GM23338 (cell line): ENCODE data around the gene UNC45A. TPM values are rescaled to one million over a fixed set of nuclear protein-coding genes. Genes with fewer than 3 reads are reported as not detected.

Source experiments
- ATAC-seq: fragments of 200-7000 bp; cut with Tn5 transposase; 3 replicates; pipeline ENCODE4 v1.9.1; 2020
- DNase-seq: peaks from one replicate; pipeline ENCODE4 v3.0.0-alpha.2; 2015; ENCODE audit warnings: low spot score
- H2AFZ ChIP-seq: fragments of 200-600 bp; sonication (generic); 2 replicates; pipeline ENCODE4 v1.8.0; 2016; ENCODE audit warnings: antibody characterized with exemption, mild to moderate bottlenecking, moderate library complexity
- H3F3A ChIP-seq: fragments of 200-600 bp; sonication (generic); replicated peaks from 2 replicates; pipeline ENCODE4 v1.8.0; 2017; ENCODE audit warnings: antibody characterized with exemption, mixed run types, low read depth
- H3K27ac ChIP-seq: fragments of 200-600 bp; sonication (generic); 2 replicates; pipeline ENCODE4 v1.6.1; 2016; ENCODE audit warnings: low read depth
- H3K27me3 ChIP-seq: fragments of 200-600 bp; sonication (generic); 2 replicates; pipeline ENCODE4 v1.8.0; 2016; ENCODE audit warnings: mild to moderate bottlenecking, mixed run types, moderate library complexity; ENCODE audit not compliant: insufficient read depth
- H3K36me3 ChIP-seq: fragments of 200-600 bp; sonication (generic); 2 replicates; pipeline ENCODE4 v1.8.0; 2016; ENCODE audit warnings: mild to moderate bottlenecking; ENCODE audit not compliant: insufficient read depth
- H3K4me1 ChIP-seq: fragments of 200-600 bp; sonication (generic); 2 replicates; pipeline ENCODE4 v1.8.0; 2016; ENCODE audit warnings: mild to moderate bottlenecking, moderate library complexity; ENCODE audit not compliant: insufficient read depth
- H3K4me2 ChIP-seq: fragments of 200-600 bp; sonication (generic); 2 replicates; pipeline ENCODE4 v1.7.1; 2017; ENCODE audit warnings: mixed run types
- H3K4me3 ChIP-seq: fragments of 200-600 bp; sonication (generic); 2 replicates; pipeline ENCODE4 v1.6.1; 2016; ENCODE audit warnings: mixed run types
- H3K79me2 ChIP-seq: fragments of 200-600 bp; sonication (generic); replicated peaks from 2 replicates; pipeline ENCODE4 v1.8.0; 2017; ENCODE audit warnings: mild to moderate bottlenecking; ENCODE audit not compliant: insufficient read depth
- H3K9me2 ChIP-seq: fragments of 200-600 bp; sonication (generic); 2 replicates; pipeline ENCODE4 v1.8.0; 2017; ENCODE audit not compliant: insufficient read depth
- H4K20me1 ChIP-seq: fragments of 200-600 bp; sonication (generic); replicated peaks from 2 replicates; pipeline ENCODE4 v1.8.0; 2017; ENCODE audit warnings: mild to moderate bottlenecking; ENCODE audit not compliant: insufficient read depth
- H3K27ac Mint-ChIP-seq: 2 replicates; pipeline ENCODE4 v1.8.0; 2020; ENCODE audit warnings: inconsistent platforms, mild to moderate bottlenecking, moderate library complexity, mixed read lengths
- H3K27me3 Mint-ChIP-seq: 3 replicates; pipeline ENCODE4 v1.8.0; 2022; ENCODE audit warnings: low read depth, mild to moderate bottlenecking, moderate library complexity, mixed read lengths, inconsistent platforms; ENCODE audit not compliant: insufficient read depth, poor library complexity
- H3K36me3 Mint-ChIP-seq: 3 replicates; pipeline ENCODE4 v1.8.0; 2021; ENCODE audit warnings: low read depth, mild to moderate bottlenecking, inconsistent platforms, moderate library complexity, mixed read lengths
- H3K4me1 Mint-ChIP-seq: 3 replicates; pipeline ENCODE4 v1.8.0; 2020; ENCODE audit warnings: mild to moderate bottlenecking, inconsistent platforms, mixed read lengths
- H3K4me3 Mint-ChIP-seq: 3 replicates; pipeline ENCODE4 v1.8.0; 2021; ENCODE audit warnings: moderate library complexity, mild to moderate bottlenecking, inconsistent platforms, mixed read lengths
- H3K9me3 Mint-ChIP-seq: 3 replicates; pipeline ENCODE4 v1.8.0; 2020; ENCODE audit warnings: moderate library complexity, mild to moderate bottlenecking, inconsistent platforms, mixed read lengths
- CREB1 ChIP-seq: fragments of 250-450 bp; sonication (Bioruptor Pico); IDR thresholded peaks from 2 replicates; pipeline ENCODE4 v1.5.0; 2020; ENCODE audit warnings: low read depth, mild to moderate bottlenecking, moderate library complexity
- EZH2 ChIP-seq: fragments of 200-600 bp; sonication (generic); IDR thresholded peaks from one replicate; pipeline ENCODE4 v1.8.0; 2017; ENCODE audit warnings: antibody characterized with exemption, mild to moderate bottlenecking, low read depth; ENCODE audit not compliant: unreplicated experiment
- EZH2phosphoT487 ChIP-seq: fragments of 200-600 bp; sonication (generic); IDR thresholded peaks from one replicate; pipeline ENCODE4 v1.8.1; 2018; ENCODE audit warnings: antibody characterized with exemption; ENCODE audit not compliant: unreplicated experiment
- JUNB ChIP-seq: IDR thresholded peaks from one replicate; pipeline ENCODE4 v1.6.1; 2016; ENCODE audit warnings: antibody characterized with exemption; ENCODE audit not compliant: unreplicated experiment
- NANOG ChIP-seq: IDR thresholded peaks from 2 replicates; pipeline ENCODE4 v1.6.1; 2016; ENCODE audit warnings: antibody characterized with exemption, borderline replicate concordance
- POLR2AphosphoS5 ChIP-seq: IDR thresholded peaks from 2 replicates; pipeline ENCODE4 v1.6.1; 2016; ENCODE audit warnings: antibody characterized with exemption, low read depth
- STAT1 ChIP-seq: IDR thresholded peaks from one replicate; pipeline ENCODE4 v1.6.1; 2016; ENCODE audit warnings: antibody characterized with exemption; ENCODE audit not compliant: unreplicated experiment
- ZNF114 ChIP-seq: fragments of 250-450 bp; sonication (Bioruptor Pico); IDR thresholded peaks from 2 replicates; pipeline ENCODE4 v1.5.0; 2020; ENCODE audit warnings: mild to moderate bottlenecking, moderate library complexity
- ZNF331 ChIP-seq: fragments of 250-450 bp; sonication (Bioruptor Pico); IDR thresholded peaks from 2 replicates; pipeline ENCODE4 v1.5.0; 2020; ENCODE audit warnings: low read depth, mild to moderate bottlenecking, moderate library complexity
- polyA plus RNA-seq: library from polyadenylated mRNA; unstranded; fragments of >200 nt; fragmentation: Nextera tagmentation; extraction: Ambion mirVana; gene quantifications from 2 replicates; pipeline ENCODE4 v1.2.1, GENCODE V29; 2016
- total RNA-seq: library from RNA; depleted of rRNA; stranded (reverse); fragments of >200 nt; shearing (Covaris generic); gene quantifications from 2 replicates; pipeline ENCODE4 v1.2.3, GENCODE V29; 2014
- TF ChIP-seq, protein P1 (sequence below): IDR thresholded peaks from 2 replicates; pipeline ENCODE4 v1.6.1; 2016; ENCODE audit warnings: antibody characterized with exemption
- TF ChIP-seq, protein P2 (sequence below): fragments of 250-450 bp; sonication (Bioruptor Pico); IDR thresholded peaks from 2 replicates; pipeline ENCODE4 v1.5.0; 2020; ENCODE audit warnings: mild to moderate bottlenecking, moderate library complexity
- TF ChIP-seq, protein P3 (sequence below): IDR thresholded peaks from one replicate; pipeline ENCODE4 v1.6.1; 2018; ENCODE audit warnings: antibody characterized with exemption; ENCODE audit not compliant: unreplicated experiment

Gene UNC45A
- total and polyA plus RNA-seq, 2 experiments from 2014 or later, result 40.2 to 86.8 TPM

DNA sequence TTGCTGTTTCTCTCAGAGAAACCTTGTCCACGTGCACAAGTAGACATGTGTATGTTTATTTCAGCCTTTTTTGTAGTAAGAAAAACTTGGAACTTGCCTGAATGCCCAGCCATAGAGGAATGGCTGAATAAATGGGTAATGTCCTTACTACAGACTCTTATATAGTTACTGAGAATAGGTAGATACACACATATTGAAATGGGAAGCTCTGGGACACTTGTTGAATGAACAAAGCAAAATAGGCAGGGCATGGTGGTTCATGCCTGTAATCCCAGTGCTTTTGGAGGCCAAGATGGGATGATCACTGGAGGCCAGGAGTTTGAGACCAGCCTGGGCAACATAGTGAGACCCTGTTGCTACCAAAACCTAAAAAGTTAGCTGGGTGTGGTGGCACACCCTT lies 1.7 kb downstream of the UNC45A start:
- Histone ChIP-seq H3K36me3 (peaks cover 14% of the 10 kb centered on the region), H3K27me3 (peaks cover 10% of the 10 kb centered on the region; the same call in 1 of the 2 replicates), H4K20me1 (no peaks in the 10 kb centered on the region; the same call in 1 of the 2 replicates), H3K4me1 (peaks cover 20% of the 10 kb centered on the region), H3K9me2 (no peaks in the 10 kb centered on the region), H3K79me2 (no peaks in the 10 kb centered on the region; the same call in 1 of the 2 replicates), H3K4me3 (peak overlapping the region; percentile 90; the same call in 1 of the 2 replicates), H2AFZ (no peak overlapping the region), H3K27ac (no peak overlapping the region), H3F3A (peaks cover 6% of the 10 kb centered on the region; the same call in 1 of the 2 replicates), H3K4me2 (0 out of 2 replicates have a peak overlapping the region, but pooled peaks have one; percentile 100)
- Mint-ChIP-seq H3K27me3 (peaks cover 16% of the 10 kb centered on the region), H3K9me3 (no peaks in the 10 kb centered on the region), H3K36me3 (peaks cover 34% of the 10 kb centered on the region), H3K27ac (no peak overlapping the region), H3K4me3 (peak overlapping the region; percentile 84; the same call in 2 of the 3 replicates), H3K4me1 (peaks cover 17% of the 10 kb centered on the region)
- ATAC-seq, result no peak
- no peak for DNase-seq
- TF ChIP-seq STAT1 (no peak), CREB1 (CRISPR knock-in tag) (no peak), ZNF114 (CRISPR knock-in tag) (no peak), EZH2 (no peak), ZNF331 (no peak), NANOG (no peak), POLR2AphosphoS5 (no peak), JUNB (no peak), EZH2phosphoT487 (no peak)
- TF ChIP-seq, protein P1, sequence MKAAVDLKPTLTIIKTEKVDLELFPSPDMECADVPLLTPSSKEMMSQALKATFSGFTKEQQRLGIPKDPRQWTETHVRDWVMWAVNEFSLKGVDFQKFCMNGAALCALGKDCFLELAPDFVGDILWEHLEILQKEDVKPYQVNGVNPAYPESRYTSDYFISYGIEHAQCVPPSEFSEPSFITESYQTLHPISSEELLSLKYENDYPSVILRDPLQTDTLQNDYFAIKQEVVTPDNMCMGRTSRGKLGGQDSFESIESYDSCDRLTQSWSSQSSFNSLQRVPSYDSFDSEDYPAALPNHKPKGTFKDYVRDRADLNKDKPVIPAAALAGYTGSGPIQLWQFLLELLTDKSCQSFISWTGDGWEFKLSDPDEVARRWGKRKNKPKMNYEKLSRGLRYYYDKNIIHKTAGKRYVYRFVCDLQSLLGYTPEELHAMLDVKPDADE, result no peak
- TF ChIP-seq, protein P2, sequence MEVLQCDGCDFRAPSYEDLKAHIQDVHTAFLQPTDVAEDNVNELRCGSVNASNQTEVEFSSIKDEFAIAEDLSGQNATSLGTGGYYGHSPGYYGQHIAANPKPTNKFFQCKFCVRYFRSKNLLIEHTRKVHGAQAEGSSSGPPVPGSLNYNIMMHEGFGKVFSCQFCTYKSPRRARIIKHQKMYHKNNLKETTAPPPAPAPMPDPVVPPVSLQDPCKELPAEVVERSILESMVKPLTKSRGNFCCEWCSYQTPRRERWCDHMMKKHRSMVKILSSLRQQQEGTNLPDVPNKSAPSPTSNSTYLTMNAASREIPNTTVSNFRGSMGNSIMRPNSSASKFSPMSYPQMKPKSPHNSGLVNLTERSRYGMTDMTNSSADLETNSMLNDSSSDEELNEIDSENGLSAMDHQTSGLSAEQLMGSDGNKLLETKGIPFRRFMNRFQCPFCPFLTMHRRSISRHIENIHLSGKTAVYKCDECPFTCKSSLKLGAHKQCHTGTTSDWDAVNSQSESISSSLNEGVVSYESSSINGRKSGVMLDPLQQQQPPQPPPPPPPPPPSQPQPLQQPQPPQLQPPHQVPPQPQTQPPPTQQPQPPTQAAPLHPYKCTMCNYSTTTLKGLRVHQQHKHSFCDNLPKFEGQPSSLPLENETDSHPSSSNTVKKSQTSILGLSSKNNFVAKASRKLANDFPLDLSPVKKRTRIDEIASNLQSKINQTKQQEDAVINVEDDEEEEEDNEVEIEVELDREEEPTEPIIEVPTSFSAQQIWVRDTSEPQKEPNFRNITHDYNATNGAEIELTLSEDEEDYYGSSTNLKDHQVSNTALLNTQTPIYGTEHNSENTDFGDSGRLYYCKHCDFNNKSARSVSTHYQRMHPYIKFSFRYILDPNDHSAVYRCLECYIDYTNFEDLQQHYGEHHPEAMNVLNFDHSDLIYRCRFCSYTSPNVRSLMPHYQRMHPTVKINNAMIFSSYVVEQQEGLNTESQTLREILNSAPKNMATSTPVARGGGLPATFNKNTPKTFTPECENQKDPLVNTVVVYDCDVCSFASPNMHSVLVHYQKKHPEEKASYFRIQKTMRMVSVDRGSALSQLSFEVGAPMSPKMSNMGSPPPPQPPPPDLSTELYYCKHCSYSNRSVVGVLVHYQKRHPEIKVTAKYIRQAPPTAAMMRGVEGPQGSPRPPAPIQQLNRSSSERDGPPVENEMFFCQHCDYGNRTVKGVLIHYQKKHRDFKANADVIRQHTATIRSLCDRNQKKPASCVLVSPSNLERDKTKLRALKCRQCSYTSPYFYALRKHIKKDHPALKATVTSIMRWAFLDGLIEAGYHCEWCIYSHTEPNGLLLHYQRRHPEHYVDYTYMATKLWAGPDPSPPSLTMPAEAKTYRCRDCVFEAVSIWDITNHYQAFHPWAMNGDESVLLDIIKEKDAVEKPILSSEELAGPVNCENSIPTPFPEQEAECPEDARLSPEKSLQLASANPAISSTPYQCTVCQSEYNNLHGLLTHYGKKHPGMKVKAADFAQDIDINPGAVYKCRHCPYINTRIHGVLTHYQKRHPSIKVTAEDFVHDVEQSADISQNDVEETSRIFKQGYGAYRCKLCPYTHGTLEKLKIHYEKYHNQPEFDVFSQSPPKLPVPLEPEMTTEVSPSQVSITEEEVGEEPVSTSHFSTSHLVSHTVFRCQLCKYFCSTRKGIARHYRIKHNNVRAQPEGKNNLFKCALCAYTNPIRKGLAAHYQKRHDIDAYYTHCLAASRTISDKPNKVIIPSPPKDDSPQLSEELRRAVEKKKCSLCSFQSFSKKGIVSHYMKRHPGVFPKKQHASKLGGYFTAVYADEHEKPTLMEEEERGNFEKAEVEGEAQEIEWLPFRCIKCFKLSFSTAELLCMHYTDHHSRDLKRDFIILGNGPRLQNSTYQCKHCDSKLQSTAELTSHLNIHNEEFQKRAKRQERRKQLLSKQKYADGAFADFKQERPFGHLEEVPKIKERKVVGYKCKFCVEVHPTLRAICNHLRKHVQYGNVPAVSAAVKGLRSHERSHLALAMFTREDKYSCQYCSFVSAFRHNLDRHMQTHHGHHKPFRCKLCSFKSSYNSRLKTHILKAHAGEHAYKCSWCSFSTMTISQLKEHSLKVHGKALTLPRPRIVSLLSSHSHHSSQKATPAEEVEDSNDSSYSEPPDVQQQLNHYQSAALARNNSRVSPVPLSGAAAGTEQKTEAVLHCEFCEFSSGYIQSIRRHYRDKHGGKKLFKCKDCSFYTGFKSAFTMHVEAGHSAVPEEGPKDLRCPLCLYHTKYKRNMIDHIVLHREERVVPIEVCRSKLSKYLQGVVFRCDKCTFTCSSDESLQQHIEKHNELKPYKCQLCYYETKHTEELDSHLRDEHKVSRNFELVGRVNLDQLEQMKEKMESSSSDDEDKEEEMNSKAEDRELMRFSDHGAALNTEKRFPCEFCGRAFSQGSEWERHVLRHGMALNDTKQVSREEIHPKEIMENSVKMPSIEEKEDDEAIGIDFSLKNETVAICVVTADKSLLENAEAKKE, result no peak
- TF ChIP-seq, protein P3, sequence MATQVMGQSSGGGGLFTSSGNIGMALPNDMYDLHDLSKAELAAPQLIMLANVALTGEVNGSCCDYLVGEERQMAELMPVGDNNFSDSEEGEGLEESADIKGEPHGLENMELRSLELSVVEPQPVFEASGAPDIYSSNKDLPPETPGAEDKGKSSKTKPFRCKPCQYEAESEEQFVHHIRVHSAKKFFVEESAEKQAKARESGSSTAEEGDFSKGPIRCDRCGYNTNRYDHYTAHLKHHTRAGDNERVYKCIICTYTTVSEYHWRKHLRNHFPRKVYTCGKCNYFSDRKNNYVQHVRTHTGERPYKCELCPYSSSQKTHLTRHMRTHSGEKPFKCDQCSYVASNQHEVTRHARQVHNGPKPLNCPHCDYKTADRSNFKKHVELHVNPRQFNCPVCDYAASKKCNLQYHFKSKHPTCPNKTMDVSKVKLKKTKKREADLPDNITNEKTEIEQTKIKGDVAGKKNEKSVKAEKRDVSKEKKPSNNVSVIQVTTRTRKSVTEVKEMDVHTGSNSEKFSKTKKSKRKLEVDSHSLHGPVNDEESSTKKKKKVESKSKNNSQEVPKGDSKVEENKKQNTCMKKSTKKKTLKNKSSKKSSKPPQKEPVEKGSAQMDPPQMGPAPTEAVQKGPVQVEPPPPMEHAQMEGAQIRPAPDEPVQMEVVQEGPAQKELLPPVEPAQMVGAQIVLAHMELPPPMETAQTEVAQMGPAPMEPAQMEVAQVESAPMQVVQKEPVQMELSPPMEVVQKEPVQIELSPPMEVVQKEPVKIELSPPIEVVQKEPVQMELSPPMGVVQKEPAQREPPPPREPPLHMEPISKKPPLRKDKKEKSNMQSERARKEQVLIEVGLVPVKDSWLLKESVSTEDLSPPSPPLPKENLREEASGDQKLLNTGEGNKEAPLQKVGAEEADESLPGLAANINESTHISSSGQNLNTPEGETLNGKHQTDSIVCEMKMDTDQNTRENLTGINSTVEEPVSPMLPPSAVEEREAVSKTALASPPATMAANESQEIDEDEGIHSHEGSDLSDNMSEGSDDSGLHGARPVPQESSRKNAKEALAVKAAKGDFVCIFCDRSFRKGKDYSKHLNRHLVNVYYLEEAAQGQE, result no peak
